Cerebellar nuclear complex (tissue), 1 donor: ENCODE results near the gene IMP4.

Experiments
- DNase-seq, 2 experiments: peaks; one replicate each; lab custom pipeline; 2025; lab: John Stamatoyannopoulos, UW

Gene IMP4

GRCh38 chr2:130336877-130337734, 5.6 kb upstream of the IMP4 start:
- DNase-seq = peak; percentile 41 to 68

- no peak for DNase-seq
These were observed 4.9 kb upstream of the IMP4 start for GRCh38 chr2:130337735-130338325.

GRCh38 chr2:130338793-130339345, 3.8 kb upstream of the IMP4 start:
- DNase-seq = no peak

- DNase-seq = no peak
These were observed 2.6 kb upstream of the IMP4 start for GRCh38 chr2:130339885-130340745.

- DNase-seq = no peak
These were observed 1.1 kb upstream of the IMP4 start for GRCh38 chr2:130341562-130342019.

- peak; percentile 71 to 76 for DNase-seq
These were observed 621 bp upstream of the IMP4 start for GRCh38 chr2:130342020-130342532.

GRCh38 chr2:130344578-130344977, 1.9 kb downstream of the IMP4 start:
- DNase-seq = no peak

GRCh38 chr2:130345091-130345490, 2.4 kb downstream of the IMP4 start:
- no peak for DNase-seq

- no peak for DNase-seq
These were observed 2.9 kb downstream of the IMP4 start for GRCh38 chr2:130345611-130346010.

- no peak for DNase-seq
These were observed 3.5 kb downstream of the IMP4 start for GRCh38 chr2:130346041-130346740.

- DNase-seq = no peak
These were observed 4.0 kb downstream of the IMP4 start for GRCh38 chr2:130346741-130347066.

GRCh38 chr2:130347220-130347925, 4.7 kb downstream of the IMP4 start:
- no peak for DNase-seq

GRCh38 chr2:130349174-130349573, 6.5 kb downstream of the IMP4 start:
- no peak for DNase-seq

GRCh38 chr2:130351711-130352110, 9.0 kb downstream of the IMP4 start:
- no peak for DNase-seq

GRCh38 chr2:130352237-130352636, 9.5 kb downstream of the IMP4 start:
- no peak for DNase-seq

- no peak for DNase-seq
These were observed 10.8 kb downstream of the IMP4 start for GRCh38 chr2:130353291-130354138.

- DNase-seq = no peak
These were observed 11.4 kb downstream of the IMP4 start for GRCh38 chr2:130354139-130354428.

GRCh38 chr2:130355172-130355577, 12.5 kb downstream of the IMP4 start:
- DNase-seq = no peak

- peak in 1 of 2 experiments; percentile 25 for DNase-seq
These were observed 13.1 kb downstream of the IMP4 start, which contains the start of gene PTPN18 for GRCh38 chr2:130355578-130356431. Gene PTPN18, plus strand, starts transcription at chr2:130356056. Its CDS starts 52 bp downstream, at chr2:130356108.
